SU-DHL-6 (cell line): Measurements from ENCODE around the gene EFCAB8.
"Not testable (repeated sequence)": the region's sequence is repeated elsewhere in the genome, so short reads cannot be mapped to it uniquely, and the experiment has no call there.

Experiments
- H2AFZ ChIP-seq: fragments of 200-600 bp; sonication (generic); 2 replicates; pipeline ENCODE4 v1.6.1; 2014; ENCODE audit warnings: low read depth, mild to moderate bottlenecking, moderate library complexity, mixed read lengths, antibody characterized with exemption, low read length; ENCODE audit not compliant: severe bottlenecking
- H3F3A ChIP-seq: fragments of 200-600 bp; shearing (Covaris generic); 2 replicates; pipeline ENCODE4 v1.6.0; 2016; ENCODE audit warnings: antibody characterized with exemption, mild to moderate bottlenecking; ENCODE audit not compliant: insufficient read depth
- H3K27ac ChIP-seq: fragments of 200-600 bp; sonication (generic); 2 replicates; pipeline ENCODE4 v1.5.1; 2016; ENCODE audit warnings: low read depth, mild to moderate bottlenecking, low read length, moderate library complexity, mixed read lengths
- H3K27me3 ChIP-seq: fragments of 200-600 bp; sonication (generic), shearing (Covaris generic); 2 replicates; pipeline ENCODE4 v1.6.0; 2014; ENCODE audit warnings: mild to moderate bottlenecking, low read length
- H3K36me3 ChIP-seq: fragments of 200-600 bp; sonication (generic); 2 replicates; pipeline ENCODE4 v1.6.1; 2014; ENCODE audit warnings: mild to moderate bottlenecking, low read length, mixed read lengths
- H3K4me2 ChIP-seq: fragments of 300-600, 200-600 bp; shearing (Covaris generic), sonication (generic); 2 replicates; pipeline ENCODE4 v1.6.0; 2014; ENCODE audit warnings: low read length, low read depth, mild to moderate bottlenecking; ENCODE audit not compliant: poor library complexity, severe bottlenecking
- H3K4me3 ChIP-seq: fragments of 200-600 bp; sonication (generic); 2 replicates; pipeline ENCODE4 v1.5.1; 2014; ENCODE audit warnings: antibody characterized with exemption, low read length, mild to moderate bottlenecking, mixed read lengths; ENCODE audit not compliant: insufficient read depth, poor library complexity, severe bottlenecking
- H3K79me2 ChIP-seq: fragments of 200-600 bp; sonication (generic); 2 replicates; pipeline ENCODE4 v1.6.1; 2014; ENCODE audit warnings: mild to moderate bottlenecking, low read length, moderate library complexity; ENCODE audit not compliant: insufficient read depth
- H3K9ac ChIP-seq: fragments of 200-600 bp; sonication (generic); 2 replicates; pipeline ENCODE4 v1.7.0; 2014; ENCODE audit warnings: mild to moderate bottlenecking, low read length
- H3K9me2 ChIP-seq: fragments of 200-600 bp; sonication (generic); replicated peaks from 2 replicates; pipeline ENCODE4 v1.6.1; 2014; ENCODE audit warnings: low read length; ENCODE audit not compliant: insufficient read depth
- H3K9me3 ChIP-seq: fragments of 200-600 bp; sonication (generic); 2 replicates; pipeline ENCODE4 v1.6.1; 2014; ENCODE audit warnings: low read length, mixed read lengths; ENCODE audit not compliant: insufficient read depth
- H4K20me1 ChIP-seq: fragments of 200-600 bp; sonication (generic); 2 replicates; pipeline ENCODE4 v1.6.1; 2014; ENCODE audit warnings: low read depth, mild to moderate bottlenecking, antibody characterized with exemption, low read length, moderate library complexity, mixed read lengths
- EZH2phosphoT487 ChIP-seq: fragments of 200-600 bp; sonication (generic), shearing (Covaris generic); conservative IDR thresholded peaks from 2 replicates; pipeline ENCODE4 v1.6.1; 2018; ENCODE audit warnings: mild to moderate bottlenecking, antibody characterized with exemption, low read length, moderate library complexity, mixed read lengths
- TF ChIP-seq, protein P1 (sequence below): fragments of 200-600 bp; sonication (generic); IDR thresholded peaks from one replicate; pipeline ENCODE4 v1.5.1; 2017; ENCODE audit warnings: antibody characterized with exemption, mild to moderate bottlenecking, low read length, moderate library complexity; ENCODE audit not compliant: insufficient read depth, poor library complexity, severe bottlenecking

Gene EFCAB8

DNA sequence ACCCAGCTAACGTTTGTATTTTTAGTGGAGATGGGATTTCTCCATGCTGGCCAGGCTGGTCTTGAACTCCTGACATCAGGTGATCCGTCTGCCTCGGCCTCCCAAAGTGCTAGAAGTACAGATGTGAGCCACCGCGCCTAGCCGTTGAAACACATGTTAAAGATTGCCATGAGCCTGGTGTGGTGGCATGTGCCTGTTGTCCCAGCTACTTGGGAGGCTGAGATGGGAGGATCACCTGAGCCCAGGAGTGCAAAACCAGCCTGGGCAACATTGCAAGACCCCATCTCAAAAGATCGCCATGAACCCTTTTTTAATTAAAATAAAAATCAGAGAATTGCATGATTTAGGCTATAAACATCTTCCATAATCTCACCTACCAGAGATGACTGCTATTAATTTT is 2.7 kb downstream of the EFCAB8 start:
- Histone ChIP-seq H4K20me1 (no peaks in the 10 kb centered on the region), H3K9me2 (no peaks in the 10 kb centered on the region), H3K27ac (no peak overlapping the region), H3K36me3 (0 out of 2 replicates have a peak, but pooled peaks cover 2% of the 10 kb centered on the region), H3F3A (0 out of 2 replicates have a peak, but pooled peaks cover 5% of the 10 kb centered on the region), H3K79me2 (no peaks in the 10 kb centered on the region), H3K9me3 (no peaks in the 10 kb centered on the region), H3K27me3 (no peaks in the 10 kb centered on the region), H3K4me2 (no peak overlapping the region), H2AFZ (no peak overlapping the region), H3K4me3 (no peak overlapping the region), H3K9ac (no peak overlapping the region)
- TF ChIP-seq, protein P1, sequence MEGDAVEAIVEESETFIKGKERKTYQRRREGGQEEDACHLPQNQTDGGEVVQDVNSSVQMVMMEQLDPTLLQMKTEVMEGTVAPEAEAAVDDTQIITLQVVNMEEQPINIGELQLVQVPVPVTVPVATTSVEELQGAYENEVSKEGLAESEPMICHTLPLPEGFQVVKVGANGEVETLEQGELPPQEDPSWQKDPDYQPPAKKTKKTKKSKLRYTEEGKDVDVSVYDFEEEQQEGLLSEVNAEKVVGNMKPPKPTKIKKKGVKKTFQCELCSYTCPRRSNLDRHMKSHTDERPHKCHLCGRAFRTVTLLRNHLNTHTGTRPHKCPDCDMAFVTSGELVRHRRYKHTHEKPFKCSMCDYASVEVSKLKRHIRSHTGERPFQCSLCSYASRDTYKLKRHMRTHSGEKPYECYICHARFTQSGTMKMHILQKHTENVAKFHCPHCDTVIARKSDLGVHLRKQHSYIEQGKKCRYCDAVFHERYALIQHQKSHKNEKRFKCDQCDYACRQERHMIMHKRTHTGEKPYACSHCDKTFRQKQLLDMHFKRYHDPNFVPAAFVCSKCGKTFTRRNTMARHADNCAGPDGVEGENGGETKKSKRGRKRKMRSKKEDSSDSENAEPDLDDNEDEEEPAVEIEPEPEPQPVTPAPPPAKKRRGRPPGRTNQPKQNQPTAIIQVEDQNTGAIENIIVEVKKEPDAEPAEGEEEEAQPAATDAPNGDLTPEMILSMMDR: no peak
- no peak for TF ChIP-seq EZH2phosphoT487

DNA sequence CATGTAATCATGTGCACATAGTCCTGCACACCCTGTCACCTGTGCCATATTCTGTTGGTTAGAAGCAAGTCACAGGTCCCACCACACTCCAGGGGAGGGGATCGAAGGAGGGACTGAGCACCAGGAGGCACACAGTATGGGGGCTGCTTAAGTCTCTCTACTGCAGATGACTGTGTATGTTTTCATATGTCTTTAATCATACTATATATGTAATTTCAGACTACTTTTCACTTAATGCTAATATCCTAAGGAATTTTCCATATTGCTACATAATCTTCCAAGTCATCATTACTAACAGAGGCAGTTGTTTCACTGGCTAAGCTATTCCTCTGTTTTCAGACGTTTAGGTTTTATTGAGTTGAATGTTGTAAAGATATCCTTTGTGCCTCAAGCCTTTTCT is 10.8 kb downstream of the EFCAB8 start:
- H3K27me3 ChIP-seq: no peaks in the 10 kb centered on the region
- no peak overlapping the region for H3K9ac ChIP-seq
- no peaks in the 10 kb centered on the region for H3K79me2 ChIP-seq
- H3K9me3 ChIP-seq: no peaks in the 10 kb centered on the region
- H3K9me2 ChIP-seq: no peaks in the 10 kb centered on the region
- H3K36me3 ChIP-seq: no peaks in the 10 kb centered on the region
- H4K20me1 ChIP-seq: no peaks in the 10 kb centered on the region
- no peak overlapping the region for H3K4me2 ChIP-seq
- no peaks in the 10 kb centered on the region for H3F3A ChIP-seq
- H2AFZ ChIP-seq: no peak overlapping the region
- TF ChIP-seq, protein P1: no peak
- TF ChIP-seq EZH2phosphoT487: no peak
- no peak overlapping the region for H3K4me3 ChIP-seq
- no peak overlapping the region for H3K27ac ChIP-seq

DNA sequence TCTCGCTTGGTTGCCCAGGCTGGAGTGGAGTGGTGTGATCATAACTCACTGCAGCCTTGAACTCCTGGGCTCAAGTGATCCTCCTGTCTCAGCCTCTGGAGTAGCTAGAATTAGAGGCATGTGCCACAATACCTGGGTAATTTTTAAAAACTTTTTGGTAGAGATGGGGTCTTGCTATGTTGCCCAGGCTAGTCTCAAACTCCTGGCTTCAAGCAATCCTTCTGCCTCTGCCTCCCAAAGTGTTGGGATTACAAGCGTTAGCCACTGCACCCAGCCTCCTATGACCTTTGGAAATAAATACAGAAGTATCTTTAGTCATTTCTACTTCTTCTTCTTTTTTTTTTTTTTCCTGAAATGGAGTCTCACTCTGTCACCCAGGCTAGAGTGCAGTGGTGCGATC is 11.8 kb downstream of the EFCAB8 start:
- not testable (repeated sequence) for H2AFZ ChIP-seq, H3K27ac ChIP-seq, H3K27me3 ChIP-seq, H3K9me2 ChIP-seq, H3K36me3 ChIP-seq, H3K9me3 ChIP-seq, H3K9ac ChIP-seq, H3K4me3 ChIP-seq, H3K79me2 ChIP-seq, H4K20me1 ChIP-seq, H3K4me2 ChIP-seq, H3F3A ChIP-seq

DNA sequence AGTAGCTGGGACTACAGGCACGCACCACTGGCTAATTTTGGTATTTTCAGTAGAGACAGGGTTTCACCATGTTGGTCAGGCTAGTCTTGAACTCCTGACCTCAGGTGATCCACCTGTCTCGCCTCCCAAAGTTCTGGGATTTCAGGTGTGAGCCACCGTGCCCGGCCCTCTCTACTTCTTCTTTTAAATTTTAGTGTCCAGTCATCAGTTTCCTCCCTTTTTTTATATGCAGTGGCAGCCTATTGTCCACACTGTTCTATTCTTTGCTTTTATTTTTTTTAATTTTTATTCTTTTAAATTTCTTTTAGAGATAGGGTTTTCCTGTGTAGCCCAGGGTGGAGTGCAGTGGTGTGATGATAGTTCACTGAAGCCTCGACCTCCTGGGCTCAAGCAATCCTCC is 12.3 kb downstream of the EFCAB8 start:
- Histone ChIP-seq H3K27ac (no peak overlapping the region), H3K79me2 (no peaks in the 10 kb centered on the region), H3K4me2 (no peak overlapping the region)

More for the DNA sequence above, 12.3 kb downstream of the EFCAB8 start:
- Histone ChIP-seq H2AFZ (no peak overlapping the region), H3K4me3 (no peak overlapping the region), H3F3A (no peaks in the 10 kb centered on the region), H3K9me2 (no peaks in the 10 kb centered on the region), H3K9ac (no peak overlapping the region), H4K20me1 (no peaks in the 10 kb centered on the region), H3K27me3 (no peaks in the 10 kb centered on the region), H3K36me3 (no peaks in the 10 kb centered on the region), H3K9me3 (no peaks in the 10 kb centered on the region)
- TF ChIP-seq, protein P1: no peak
- TF ChIP-seq EZH2phosphoT487: no peak
